Body of pancreas (tissue), 4 donors: ENCODE results near the gene CXCL12. TPM values are rescaled to one million over a fixed set of nuclear protein-coding genes. Genes with fewer than 3 reads are reported as not detected.

Experiments
- ATAC-seq: fragments of 150-250 bp; one replicate; pipeline ENCODE4 v1.9.1; 2016
- DNase-seq, 4 donors: peaks; one replicate each; pipeline ENCODE4 v3.0.0-alpha.2; 2019
- H3K27ac ChIP-seq, 4 donors: fragments of 200-600 bp; sonication (generic); 1 replicate in 3 of 4; 2 replicates in 1 of 4; pipeline versions ENCODE4 v1.5.1 to v1.6.1; 2016 to 2019; ENCODE audit warnings: mild to moderate bottlenecking in 1 of 4, mixed read lengths in 1 of 4, moderate library complexity in 1 of 4
- H3K27me3 ChIP-seq, 2 donors: fragments of 200-600 bp; sonication (generic); one replicate each; pipeline ENCODE4 v1.6.0; 2016; ENCODE audit warnings: mild to moderate bottlenecking in 1 of 2
- H3K36me3 ChIP-seq, 2 donors: fragments of 200-600 bp; sonication (generic); replicated peaks in 1 of 2; 2 replicates each; pipeline ENCODE4 v1.5.1; 2016; ENCODE audit warnings: low read depth in 2 of 2; ENCODE audit not compliant: insufficient read depth in 1 of 2
- H3K4me1 ChIP-seq: fragments of 200-600 bp; sonication (generic); one replicate; pipeline ENCODE4 v1.6.0; 2016
- H3K4me3 ChIP-seq, 2 donors: fragments of 200-600 bp; sonication (generic); 1 replicate in 1 of 2; 2 replicates in 1 of 2; pipeline ENCODE4 v1.5.1; 2016 to 2019
- H3K9me3 ChIP-seq, 3 donors: fragments of 200-600 bp; sonication (generic); 1 replicate in 2 of 3; 2 replicates in 1 of 3; pipeline ENCODE4 v1.5.1; 2016
- CTCF ChIP-seq, 7 experiments: fragments of 450-650 bp in 4 of 7; fragments of 200-600 bp in 3 of 7; sonication (generic) in 3 of 7; IDR thresholded peaks; one replicate each; pipeline ENCODE4 v1.5.1; 2016 to 2019; ENCODE audit warnings: antibody characterized with exemption in 7 of 7
- POLR2A ChIP-seq, 3 donors: fragments of 450-650 bp; IDR thresholded peaks; one replicate each; pipeline ENCODE4 v1.6.1; 2016; ENCODE audit warnings: antibody characterized with exemption in 3 of 3, mild to moderate bottlenecking in 2 of 3
- WGBS, 2 donors: methylation state at CpG; one replicate each; pipeline ENCODE4 v1.1.5; 2017; 5-methylcytosine and 5-hydroxymethylcytosine counted together
- intact Hi-C: fragments of 100-400 bp; cut with DNase I; formaldehyde crosslinking; loops from one replicate; pipeline ENCODE4 v1.15.1; 2023
- total RNA-seq, 2 donors: library from RNA; depleted of rRNA; stranded (reverse); fragments of >200 nt; gene quantifications; one replicate each; pipeline ENCODE4 v1.1.0, GENCODE V29; 2016

The CXCL12 gene
- total RNA-seq, 2 donors from 2014 or later, result 93.7 to 158 TPM

- Histone ChIP-seq H3K4me3 (no peak overlapping the region), H3K4me1 (peaks cover 27% of the 10 kb centered on the region), H3K27me3 (no peaks in the 10 kb centered on the region), H3K9me3 (no peaks in the 10 kb centered on the region), H3K36me3 (no peaks in the 10 kb centered on the region), H3K27ac (no peak overlapping the region)
- no peak for TF ChIP-seq CTCF (IDR thresholded peaks at IDR 0.05)
- no peak for TF ChIP-seq POLR2A (IDR thresholded peaks at IDR 0.05)
- ATAC-seq (no peak), DNase-seq (no peak)
- WGBS, 2 donors, result 86 to 93% methylated on average over 2 of the region's 2 CpGs
- intact Hi-C loops, result no loop called here
Observed at GRCh38 chr10:44327461-44327860, 57.4 kb downstream of the CXCL12 start.
